CD4-positive, alpha-beta T cell treated with Interleukin-2 at 100 ng/mL for 4 hours (primary cell): ENCODE measurements around the gene CPED1.

Source experiments
- DNase-seq: peaks from one replicate; pipeline ENCODE4 v3.0.0-alpha.2; 2020; ENCODE audit warnings: low spot score

CPED1 gene

GRCh38 chr7:121151774-121152221, 163.3 kb downstream of the CPED1 start:
- DNase-seq = no peak

- no peak for DNase-seq
These were observed 164.9 kb downstream of the CPED1 start for GRCh38 chr7:121153411-121153810.

GRCh38 chr7:121153995-121154394, 165.5 kb downstream of the CPED1 start:
- no peak for DNase-seq

GRCh38 chr7:121156825-121157224, 168.3 kb downstream of the CPED1 start:
- DNase-seq = no peak

- no peak for DNase-seq
These were observed 168.8 kb downstream of the CPED1 start for GRCh38 chr7:121157341-121157751.

GRCh38 chr7:121157885-121158590, 169.5 kb downstream of the CPED1 start:
- DNase-seq = no peak

- no peak for DNase-seq
These were observed 170.2 kb downstream of the CPED1 start for GRCh38 chr7:121158665-121159064.

GRCh38 chr7:121159553-121159952, 171.0 kb downstream of the CPED1 start:
- DNase-seq = no peak

GRCh38 chr7:121160150-121161008, 171.9 kb downstream of the CPED1 start:
- no peak for DNase-seq

- no peak for DNase-seq
These were observed 175.2 kb downstream of the CPED1 start for GRCh38 chr7:121163699-121164098.

- no peak for DNase-seq
These were observed 175.7 kb downstream of the CPED1 start for GRCh38 chr7:121164247-121164646.

- no peak for DNase-seq
These were observed 178.4 kb downstream of the CPED1 start for GRCh38 chr7:121166916-121167315.

- DNase-seq = no peak
These were observed 179.5 kb downstream of the CPED1 start for GRCh38 chr7:121167971-121168370.

GRCh38 chr7:121169469-121169868, 181.0 kb downstream of the CPED1 start:
- DNase-seq = no peak

- no peak for DNase-seq
These were observed 184.0 kb downstream of the CPED1 start for GRCh38 chr7:121172484-121172883.

- no peak for DNase-seq
These were observed 187.3 kb downstream of the CPED1 start for GRCh38 chr7:121175826-121176225.

GRCh38 chr7:121178452-121178851, 189.9 kb downstream of the CPED1 start:
- DNase-seq = no peak

GRCh38 chr7:121178869-121179497, 190.5 kb downstream of the CPED1 start:
- DNase-seq = no peak

- no peak for DNase-seq
These were observed 192.0 kb downstream of the CPED1 start for GRCh38 chr7:121180436-121181063.

- DNase-seq = no peak
These were observed 192.8 kb downstream of the CPED1 start for GRCh38 chr7:121181357-121181756.

GRCh38 chr7:121182281-121182680, 193.8 kb downstream of the CPED1 start:
- no peak for DNase-seq

GRCh38 chr7:121182902-121183301, 194.4 kb downstream of the CPED1 start:
- DNase-seq = no peak
